Glomerular endothelial cell (primary cell): ENCODE data around the gene RAMACL. TPM values are rescaled to one million over a fixed set of nuclear protein-coding genes. Genes with fewer than 3 reads are reported as not detected.

Experiments used
- DNase-seq: peaks from one replicate; pipeline ENCODE4 v3.0.0-alpha.2; 2011; ENCODE audit warnings: low read depth, low spot score; ENCODE audit errors: extremely low read depth
- total RNA-seq: library from RNA; depleted of rRNA; stranded (reverse); fragments of >200 nt; gene quantifications from 2 replicates; pipeline ENCODE4 v1.2.3, GENCODE V29; 2015

RAMACL gene
- total RNA-seq, 1 donor from 2014 or later = 7.8 TPM

DNA sequence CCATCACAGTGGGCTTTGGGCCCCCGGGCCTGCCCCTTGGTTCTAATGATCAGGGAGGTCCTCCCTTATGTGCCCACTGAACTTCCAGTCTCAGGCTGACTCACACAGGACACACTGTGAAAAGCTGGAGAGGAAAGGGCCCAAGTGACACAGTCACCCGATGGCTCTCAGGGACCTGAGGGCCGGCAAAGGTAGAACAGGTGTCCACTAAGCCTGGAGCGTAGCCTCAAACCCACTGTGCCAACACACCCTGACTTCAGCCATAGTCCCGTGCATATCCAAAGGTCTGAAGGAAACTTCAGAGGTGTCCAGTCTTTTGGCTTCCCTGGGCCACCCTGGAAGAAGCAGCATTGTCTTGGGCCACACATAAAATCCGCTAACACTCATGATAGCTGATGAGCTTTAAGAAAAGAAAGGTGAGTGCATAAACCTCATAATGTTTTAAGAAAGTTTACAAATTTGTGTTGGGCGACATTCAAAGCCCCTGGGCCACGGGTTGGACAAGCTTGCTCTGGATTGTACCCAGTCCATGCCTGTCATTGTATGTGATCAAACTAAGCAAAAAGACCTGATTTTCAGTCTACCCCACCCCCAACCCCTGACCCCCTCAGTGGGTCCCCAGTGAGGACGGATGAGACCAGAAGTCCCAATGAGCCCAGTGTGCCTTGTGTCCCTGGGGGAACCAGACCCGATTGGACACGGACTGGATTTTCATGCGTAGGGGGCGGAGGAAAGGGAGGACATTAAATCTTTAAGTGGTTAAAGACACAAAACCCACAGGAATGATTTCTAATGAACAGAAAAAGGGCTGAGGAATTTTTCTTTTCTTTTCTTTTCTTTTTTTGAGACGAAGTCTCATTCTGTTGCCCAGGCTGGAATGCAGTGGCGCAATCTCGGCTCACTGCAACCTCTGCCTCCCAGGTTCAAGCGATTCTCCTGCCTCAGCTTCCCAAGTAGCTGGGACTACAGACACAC lies 6.1 kb downstream of the RAMACL start:
- no peak for DNase-seq

DNA sequence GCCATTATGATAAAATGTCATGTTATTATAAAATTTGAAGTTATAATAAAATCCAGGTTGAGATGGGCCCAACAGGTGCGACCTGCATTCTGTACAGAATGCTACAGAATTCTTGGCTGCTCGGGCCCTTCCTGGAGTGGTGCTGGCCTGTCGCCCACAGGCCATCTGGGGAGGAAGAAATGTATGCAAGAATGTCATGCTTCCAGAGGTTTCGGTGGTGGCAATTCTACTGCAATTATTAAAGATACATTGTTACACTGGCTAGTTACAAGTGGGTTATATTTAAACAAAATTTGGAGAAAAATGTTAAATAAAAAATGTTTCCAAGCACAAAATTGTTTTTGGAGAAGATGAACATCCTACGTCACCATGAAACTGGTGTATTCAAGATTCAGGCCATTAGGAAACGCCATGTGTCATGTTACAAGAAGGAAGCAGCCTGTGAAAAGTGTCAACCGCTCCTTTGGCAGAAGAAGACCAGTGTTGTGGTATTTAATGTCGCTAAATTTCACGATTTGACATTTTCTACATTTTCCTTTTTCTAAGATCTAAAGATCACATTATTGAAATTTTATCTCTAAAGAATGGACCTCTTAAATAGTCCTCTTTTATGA lies 7.1 kb downstream of the RAMACL start:
- no peak for DNase-seq

DNA sequence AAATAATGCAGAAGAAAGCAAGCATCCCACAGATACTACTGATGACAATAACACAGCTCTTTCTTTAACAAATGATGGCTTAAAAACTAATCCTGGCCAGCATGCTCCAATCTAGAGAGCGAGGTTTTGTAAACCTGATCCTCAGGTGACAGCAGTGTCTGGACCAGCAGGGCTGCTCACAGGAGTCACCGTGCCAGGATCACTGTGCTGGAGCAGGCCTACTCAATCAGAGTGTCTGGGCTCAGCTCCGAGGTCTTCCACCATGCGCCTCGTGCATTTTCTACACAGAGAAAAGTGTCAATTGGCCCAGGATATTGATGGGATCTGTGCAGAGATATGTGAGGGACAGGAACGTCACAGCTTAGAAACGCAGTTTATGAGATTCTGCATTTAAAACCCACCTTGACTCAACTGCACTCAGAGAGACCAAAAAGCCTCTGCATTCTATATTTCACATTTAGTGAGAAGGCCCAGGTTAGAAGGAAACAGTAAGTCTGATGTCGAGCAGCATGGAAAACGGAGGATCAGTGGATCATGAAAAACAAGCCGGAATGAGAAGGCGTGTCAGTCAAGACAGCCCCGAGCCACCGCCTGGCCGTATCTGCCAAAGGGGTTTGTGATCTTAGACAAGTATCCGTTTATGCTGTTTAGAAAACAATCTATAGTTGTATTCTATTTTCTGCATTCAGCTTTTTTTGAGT lies 7.8 kb downstream of the RAMACL start:
- DNase-seq = no peak

GRCh38 chr6:166575205-166575604 lies 11.3 kb downstream of the RAMACL start:
- DNase-seq = no peak

DNA sequence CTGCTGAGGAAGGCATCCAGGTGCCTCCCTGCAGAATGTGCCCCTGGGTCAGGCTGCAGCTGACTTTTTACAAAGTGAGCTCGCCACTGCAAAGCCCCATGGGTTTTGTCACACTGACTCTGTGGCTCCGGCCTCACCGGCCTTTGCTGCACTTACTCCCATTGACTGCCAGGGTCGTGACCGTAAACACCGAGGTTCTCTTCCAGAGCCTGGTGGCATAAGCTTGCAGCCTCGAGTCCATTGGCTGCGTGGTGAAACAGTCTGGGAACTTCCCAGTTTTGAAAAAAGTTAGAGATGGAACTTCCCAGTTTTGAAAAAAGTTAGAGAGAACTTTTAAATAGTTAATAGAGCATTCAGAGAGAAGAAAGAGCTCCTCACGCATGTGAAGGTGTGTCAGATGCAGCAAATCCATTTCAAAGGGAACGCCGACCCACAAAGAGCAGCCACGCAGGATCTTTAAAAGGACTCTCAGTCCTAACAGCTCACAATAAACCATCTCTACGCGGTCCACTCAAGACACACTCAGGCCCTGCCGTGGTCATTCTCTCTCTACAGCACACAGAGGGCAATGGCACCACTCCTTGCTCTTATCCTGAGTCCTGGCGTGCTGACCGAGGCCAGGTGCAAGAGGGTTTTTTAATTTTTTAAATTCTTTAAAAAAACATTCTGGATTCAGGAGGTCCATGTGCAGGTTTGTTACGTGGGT lies 12.8 kb downstream of the RAMACL start:
- DNase-seq = no peak

DNA sequence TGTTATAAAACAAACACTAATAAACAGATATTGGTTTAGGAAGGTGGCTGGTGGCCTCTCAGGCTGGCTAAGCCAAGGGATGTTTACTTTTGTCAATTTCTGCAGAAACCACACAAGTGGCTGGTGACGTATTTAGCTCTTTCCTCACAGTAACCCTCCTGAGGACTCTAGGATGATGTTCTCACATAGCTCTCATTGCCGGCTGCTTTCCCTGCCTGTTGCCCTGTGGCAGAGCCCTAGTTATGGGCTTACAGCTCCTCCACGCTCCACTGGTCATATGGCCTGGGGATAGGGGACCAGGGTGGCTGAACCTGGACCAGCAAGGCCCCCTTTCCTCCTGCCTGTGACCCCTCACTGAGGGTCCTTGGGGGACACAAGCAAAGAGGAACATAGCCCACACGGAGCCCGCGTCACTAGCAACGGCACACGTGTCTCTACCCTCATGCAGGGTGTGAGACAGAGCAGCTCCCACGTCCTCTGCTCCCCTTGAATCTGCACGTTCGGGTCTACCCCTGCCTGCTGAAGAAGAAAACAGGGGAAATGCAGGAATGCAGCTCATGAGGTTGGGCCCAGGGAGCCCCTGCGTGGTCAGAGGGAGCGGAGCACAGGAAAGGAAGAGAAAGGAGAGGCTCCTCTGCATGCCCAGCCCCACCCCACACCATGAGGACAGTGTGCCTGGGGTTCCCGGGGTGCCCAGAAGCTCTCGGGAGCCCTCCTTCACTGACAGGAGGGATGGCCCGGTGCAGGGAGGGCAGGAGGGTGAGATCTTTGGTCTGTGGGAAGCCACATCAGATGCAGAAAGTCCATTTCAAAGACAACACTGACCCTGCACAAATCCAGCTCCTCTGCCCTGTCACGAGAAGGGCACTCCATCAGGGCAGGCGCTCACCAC lies 13.9 kb downstream of the RAMACL start:
- DNase-seq = no peak

- no peak for DNase-seq
Observed at GRCh38 chr6:166570929-166571713, 15.4 kb downstream of the RAMACL start.

DNA sequence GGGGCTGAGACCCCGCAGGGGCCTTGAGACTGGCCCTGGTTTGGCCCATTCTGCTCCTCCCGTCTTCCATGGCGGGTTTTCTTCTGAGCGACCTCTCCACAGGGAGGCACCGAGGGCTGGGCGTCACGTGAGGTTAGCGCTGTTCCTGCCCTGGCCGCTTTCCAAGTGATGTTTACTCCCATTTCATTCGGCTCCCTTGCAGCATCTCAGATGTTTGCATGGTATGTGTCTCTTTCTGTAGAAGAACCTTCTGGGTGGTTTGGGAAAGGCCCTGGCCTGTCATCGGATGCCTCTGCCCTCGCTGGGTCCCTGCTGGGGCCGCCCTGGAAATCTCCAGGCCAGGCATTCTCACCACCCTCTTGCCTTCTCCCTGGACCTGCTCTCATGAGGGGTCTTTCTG lies 17.3 kb downstream of the RAMACL start:
- no peak for DNase-seq

- DNase-seq = no peak
Observed at GRCh38 chr6:166567813-166568212, 18.7 kb downstream of the RAMACL start.

DNA sequence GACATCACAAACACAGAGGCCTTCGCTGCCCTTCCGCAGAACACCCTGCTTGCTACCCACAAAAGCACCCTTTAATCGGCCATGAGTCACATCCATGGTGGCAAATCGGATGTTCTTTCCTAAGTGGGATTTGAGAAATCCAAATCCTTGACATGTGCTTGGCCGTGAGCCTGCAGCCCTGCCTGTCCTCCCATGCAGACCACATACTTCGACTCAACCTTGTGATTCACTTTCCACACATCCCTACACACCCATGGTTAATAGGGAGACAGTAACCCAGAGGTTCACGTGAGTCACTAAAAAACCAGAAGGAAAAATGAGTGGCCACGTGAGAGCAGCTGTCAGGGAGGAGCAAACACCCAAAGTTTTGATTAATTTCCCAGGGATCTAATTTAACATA lies 19.4 kb downstream of the RAMACL start:
- no peak for DNase-seq

DNA sequence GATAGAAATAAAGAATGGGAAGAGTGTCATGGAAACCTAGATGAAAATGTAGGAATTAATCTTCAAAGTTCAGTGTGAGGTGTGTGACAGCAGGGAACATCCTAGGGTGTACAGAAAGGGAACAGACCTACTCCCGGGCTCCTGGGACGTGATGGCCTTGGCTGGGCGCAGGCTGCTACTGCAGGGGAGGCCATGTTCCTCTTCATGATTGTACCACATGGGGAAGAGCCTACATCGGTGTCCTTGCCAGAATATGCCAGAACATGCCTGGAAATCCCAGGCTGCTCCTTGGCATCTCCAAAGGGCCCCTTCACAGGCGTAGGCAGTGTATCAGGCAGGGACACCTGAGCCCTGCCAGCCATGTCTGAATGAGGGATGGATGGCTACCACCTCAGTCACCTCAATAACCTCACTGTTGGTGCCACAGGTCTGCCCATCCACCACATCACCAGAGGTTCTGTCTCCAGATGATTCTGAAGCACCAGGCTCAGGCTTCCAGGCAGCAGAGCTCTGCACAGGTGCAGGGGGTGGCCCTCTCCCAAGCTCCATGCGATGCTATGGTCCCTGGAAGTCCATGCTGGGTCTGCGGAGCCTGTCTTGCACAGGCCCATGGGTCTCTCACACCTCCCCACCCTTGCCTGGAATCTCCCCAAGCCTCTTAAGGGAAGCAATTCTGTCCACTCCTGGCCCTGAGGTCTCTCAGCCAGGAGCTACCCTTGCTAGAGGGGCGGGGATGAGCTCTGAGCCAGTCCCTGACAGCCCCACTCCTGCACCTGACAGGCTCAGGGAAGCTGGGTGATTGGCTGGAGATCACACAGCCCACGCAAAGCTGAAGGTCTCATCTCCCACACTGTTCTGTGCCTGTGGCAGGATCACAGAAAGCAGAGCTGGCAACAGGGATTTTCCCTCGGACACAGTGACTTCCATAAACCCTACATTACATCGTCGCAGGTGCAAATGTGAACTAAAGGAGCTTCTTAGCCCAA lies 20.2 kb downstream of the RAMACL start:
- DNase-seq = no peak

GRCh38 chr6:166565084-166565967 lies 21.2 kb downstream of the RAMACL start:
- DNase-seq = no peak

DNA sequence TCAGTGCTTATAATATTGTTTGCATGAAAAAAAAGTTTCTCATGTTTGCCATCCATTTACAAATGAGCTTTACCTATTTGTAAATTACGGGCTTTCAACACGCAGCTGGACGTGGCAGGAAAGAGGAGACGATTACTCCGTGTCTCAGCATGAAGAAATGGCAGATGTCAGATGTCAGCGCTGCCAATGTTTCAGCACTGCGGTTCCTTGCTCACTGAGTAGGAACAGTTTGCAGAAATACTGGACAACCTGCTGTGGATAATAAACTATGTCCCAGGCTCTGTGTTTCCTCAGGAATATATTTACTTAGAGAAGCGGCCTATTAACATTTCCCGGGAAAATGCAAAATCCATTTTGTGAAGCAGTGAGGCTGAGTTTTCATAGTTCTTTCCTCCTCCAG lies 22.7 kb downstream of the RAMACL start:
- no peak for DNase-seq

GRCh38 chr6:166563200-166563599 lies 23.3 kb downstream of the RAMACL start:
- DNase-seq = no peak

GRCh38 chr6:166562726-166563125 lies 23.8 kb downstream of the RAMACL start:
- no peak for DNase-seq

DNA sequence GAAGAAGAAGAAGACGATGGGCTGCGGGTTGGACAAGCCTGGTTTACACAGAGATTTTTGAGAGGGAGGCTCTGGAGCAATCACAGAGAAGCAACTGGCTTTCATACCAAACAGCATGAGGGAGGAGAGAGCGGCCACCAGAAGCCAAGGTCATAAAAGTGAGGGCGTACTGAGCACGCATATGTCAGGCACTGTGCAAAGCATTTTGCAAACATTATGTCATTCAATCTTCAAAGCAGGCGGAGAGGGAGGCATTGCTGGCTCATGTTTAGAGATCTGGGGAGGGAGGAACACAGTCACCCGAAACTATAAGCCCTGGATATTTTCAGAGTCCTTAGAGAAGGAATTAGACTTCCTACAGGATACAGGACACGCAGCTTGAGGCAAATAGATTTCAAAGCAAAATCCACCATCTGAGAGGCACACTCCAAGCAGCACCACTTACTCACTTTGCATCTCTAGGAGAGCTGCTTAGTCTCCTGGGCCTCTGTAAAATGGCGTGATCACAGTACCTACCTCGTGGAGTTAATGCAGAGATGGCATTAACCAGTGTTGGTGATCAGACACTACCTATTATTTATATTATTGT lies 24.6 kb downstream of the RAMACL start:
- DNase-seq = no peak

GRCh38 chr6:166560222-166560621 lies 26.3 kb downstream of the RAMACL start:
- no peak for DNase-seq
